Ovary (tissue), 9 donors: ENCODE measurements around the gene APP. TPM values are rescaled to one million over a fixed set of nuclear protein-coding genes. Genes with fewer than 3 reads are reported as not detected.

ENCODE experiments used
- DNase-seq, 5 donors: peaks; one replicate each; pipeline ENCODE4 v3.0.0-alpha.2; 2019 to 2020
- H3K27ac ChIP-seq, 2 donors: fragments of 200-600 bp; one replicate each; pipeline versions ENCODE4 v1.5.1 to v1.8.0; 2019 to 2022
- H3K27me3 ChIP-seq: fragments of 200-600 bp; one replicate; pipeline ENCODE4 v1.8.0; 2022
- H3K36me3 ChIP-seq: fragments of 200-600 bp; sonication (generic); one replicate; pipeline ENCODE4 v1.5.1; 2019
- H3K4me1 ChIP-seq: one replicate; pipeline ENCODE4 v1.8.1; 2013; ENCODE audit warnings: mild to moderate bottlenecking, moderate library complexity; ENCODE audit not compliant: insufficient read depth
- H3K4me3 ChIP-seq: fragments of 200-600 bp; sonication (generic); one replicate; pipeline ENCODE4 v1.5.1; 2017
- H3K9me3 ChIP-seq, 2 donors: fragments of 200-600 bp in 1 of 2; sonication (generic) in 1 of 2; one replicate each; pipeline versions ENCODE4 v1.5.1 to v1.8.1; 2013 to 2019; ENCODE audit warnings: mild to moderate bottlenecking in 1 of 2, moderate library complexity in 1 of 2
- CTCF ChIP-seq, 3 donors: fragments of 450-650 bp in 2 of 3; fragments of 200-600 bp in 1 of 3; IDR thresholded peaks; one replicate each; pipeline versions ENCODE4 v1.5.1 to v1.8.0; 2016 to 2022; ENCODE audit warnings: antibody characterized with exemption in 3 of 3, mild to moderate bottlenecking in 1 of 3
- EP300 ChIP-seq: sonication (generic); formaldehyde crosslinking; IDR thresholded peaks from one replicate; pipeline ENCODE4 v1.6.1; 2017; ENCODE audit warnings: antibody characterized with exemption
- POLR2A ChIP-seq: fragments of 450-650 bp; IDR thresholded peaks from one replicate; pipeline ENCODE4 v1.6.1; 2017; ENCODE audit warnings: antibody characterized with exemption, mild to moderate bottlenecking, moderate library complexity
- WGBS, 3 donors: extraction: QIAGEN DNeasy Blood & Tissue Kit in 1 of 3; methylation state at CpG; one replicate each; pipeline versions ENCODE4 v1.1.5 to v1.1.7; 2013 to 2017; 5-methylcytosine and 5-hydroxymethylcytosine counted together
- intact Hi-C, 4 donors: fragments of 100-400 bp; cut with DNase I; formaldehyde crosslinking; loops; one replicate each; pipeline versions ENCODE4 v1.11.0 to v1.15.1; 2022 to 2023
- polyA plus RNA-seq, 2 donors: library from polyadenylated mRNA; stranded (reverse); fragments of 200-250 nt in 1 of 2; fragments of 350-450 nt in 1 of 2; fragmentation: Illumina TruSeq in 1 of 2; extraction: RNeasy Lipid Tissue Mini Kit (QIAGEN cat#74804) in 1 of 2; gene quantifications; one replicate each; pipeline ENCODE4 v1.2.3, GENCODE V29; 2013 to 2014
- total RNA-seq, 7 donors: library from RNA; depleted of rRNA in 2 of 7; stranded (reverse); fragments of >200 nt in 2 of 7; fragmentation: NEBNext Ultra II Directional in 3 of 7; extraction: Animal tissue kit (Norgen Biotek cat#: 25700) in 3 of 7; gene quantifications; one replicate each; pipeline versions ENCODE4 v1.1.0 to v1.2.4, GENCODE V29; 2016 to 2023
- donor health status: DM: no; HTN: no; CAD: no; lungs with moderate emphysema.
- donor health status: DM: no; HTN: no; CAD: no.
- donor health status: Bipolar disorder and iron deficiency.
- donor health status: DM: yes; HTN: yes; CAD: no.
- donor health status: DM: no; HTN: no; CAD: no.
- donor health status: DM: yes; HTN: yes; CAD: no.

APP gene
- total and polyA plus RNA-seq, 9 donors: 211 to 945 (median 364) TPM

- Histone ChIP-seq H3K36me3 (no peaks in the 10 kb centered on the region), H3K27ac (no peak overlapping the region), H3K27me3 (no peaks in the 10 kb centered on the region), H3K4me1 (peaks cover 4% of the 10 kb centered on the region), H3K4me3 (no peak overlapping the region), H3K9me3 (no peaks in the 10 kb centered on the region)
- TF ChIP-seq EP300 (no peak), POLR2A (no peak)
- WGBS, 3 donors: 70 to 82% (median 77%) methylated on average over 3 of the region's 3 CpGs
- intact Hi-C loops: no loop called here
- no peak for DNase-seq
Measured at GRCh38 chr21:25985990-25986389, 184.6 kb downstream of the APP start.

GRCh38 chr21:25984538-25984937, 186.0 kb downstream of the APP start:
- Histone ChIP-seq H3K9me3 (no peaks in the 10 kb centered on the region), H3K4me3 (no peak overlapping the region), H3K27ac (no peak overlapping the region), H3K36me3 (no peaks in the 10 kb centered on the region), H3K4me1 (peaks cover 4% of the 10 kb centered on the region), H3K27me3 (no peaks in the 10 kb centered on the region)
- DNase-seq: no peak
- TF ChIP-seq EP300 (no peak), CTCF (IDR thresholded peaks at IDR 0.05) (no peak)
- WGBS, 3 donors: 80 to 92% (median 81%) methylated on average over 1 of the region's 1 CpG
- intact Hi-C loops: no loop called here

- no peaks in the 10 kb centered on the region for H3K9me3 ChIP-seq
- intact Hi-C loops: no loop called here
- no peak overlapping the region for H3K27ac ChIP-seq
- no peaks in the 10 kb centered on the region for H3K36me3 ChIP-seq
- DNase-seq: no peak
- WGBS, 3 donors: 10 to 17% (median 10%) methylated on average over 3 of the region's 3 CpGs
- no peak for TF ChIP-seq POLR2A
- no peak overlapping the region for H3K4me3 ChIP-seq
- no peaks in the 10 kb centered on the region for H3K27me3 ChIP-seq
- peaks cover 4% of the 10 kb centered on the region for H3K4me1 ChIP-seq
Measured at GRCh38 chr21:25983745-25984144, 186.8 kb downstream of the APP start.

- intact Hi-C loops: no loop called here
- WGBS, 3 donors: 96% methylated on average over 3 of the region's 3 CpGs
- DNase-seq: no peak
- Histone ChIP-seq H3K4me3 (no peak overlapping the region), H3K27me3 (no peaks in the 10 kb centered on the region), H3K9me3 (no peaks in the 10 kb centered on the region), H3K27ac (no peak overlapping the region), H3K4me1 (peaks cover 4% of the 10 kb centered on the region), H3K36me3 (no peaks in the 10 kb centered on the region)
- no peak for TF ChIP-seq EP300
- no peak for TF ChIP-seq CTCF (IDR thresholded peaks at IDR 0.05)
- TF ChIP-seq POLR2A: no peak
Measured at GRCh38 chr21:25980710-25981109, 189.9 kb downstream of the APP start.

GRCh38 chr21:25979845-25980616, 190.5 kb downstream of the APP start:
- H3K27ac ChIP-seq: no peak overlapping the region
- H3K27me3 ChIP-seq: no peaks in the 10 kb centered on the region
- intact Hi-C loops: loop anchor here in 1 of 4 donors (5.0 kb wide), 1 partner anchor 347 kb away; no protein-coding TSS in a partner anchor
- no peaks in the 10 kb centered on the region for H3K9me3 ChIP-seq
- WGBS, 3 donors: 81 to 87% (median 82%) methylated on average over 9 of the region's 9 CpGs
- TF ChIP-seq POLR2A: no peak
- TF ChIP-seq EP300: no peak
- no peak for TF ChIP-seq CTCF (IDR thresholded peaks at IDR 0.05)
- H3K36me3 ChIP-seq: no peaks in the 10 kb centered on the region
- peaks cover 4% of the 10 kb centered on the region for H3K4me1 ChIP-seq
- H3K4me3 ChIP-seq: no peak overlapping the region
- DNase-seq: no peak
